Prostate gland (tissue), 2 donors: ENCODE data around the gene HOXB1. TPM values are rescaled to one million over a fixed set of nuclear protein-coding genes. Genes with fewer than 3 reads are reported as not detected.

Experiments
- DNase-seq: peaks from one replicate; pipeline ENCODE4 v3.0.0-alpha.2; 2019; ENCODE audit warnings: low spot score
- H3K27ac ChIP-seq, 2 donors: fragments of 200-600 bp; sonication (generic); 2 replicates each; pipeline ENCODE4 v1.5.1; 2017 to 2019
- H3K27me3 ChIP-seq: fragments of 200-600 bp; sonication (generic); replicated peaks from 2 replicates; pipeline ENCODE4 v1.5.1; 2019; ENCODE audit not compliant: insufficient read depth
- H3K36me3 ChIP-seq, 2 donors: fragments of 200-600 bp; sonication (generic); 1 replicate in 1 of 2; 2 replicates in 1 of 2; pipeline versions ENCODE4 v1.5.1 to v1.8.1; 2017 to 2019
- H3K4me1 ChIP-seq: fragments of 200-600 bp; sonication (generic); replicated peaks from 2 replicates; pipeline ENCODE4 v1.5.1; 2019
- H3K4me3 ChIP-seq, 2 donors: fragments of 200-600 bp; sonication (generic); 2 replicates each; pipeline ENCODE4 v1.5.1; 2017 to 2019
- H3K9me3 ChIP-seq: fragments of 200-600 bp; sonication (generic); 2 replicates; pipeline ENCODE4 v1.5.1; 2017
- CTCF ChIP-seq, 4 experiments: fragments of 200-600 bp in 2 of 4; fragments of 450-650 bp in 2 of 4; sonication (generic) in 2 of 4; IDR thresholded peaks; 1 replicate in 3 of 4; 2 replicates in 1 of 4; pipeline ENCODE4 v1.5.1; 2016 to 2019; ENCODE audit warnings: antibody characterized with exemption in 4 of 4, mild to moderate bottlenecking in 2 of 4, moderate library complexity in 2 of 4
- POLR2A ChIP-seq: fragments of 450-650 bp; IDR thresholded peaks from one replicate; pipeline ENCODE4 v1.6.1; 2016; ENCODE audit warnings: antibody characterized with exemption, mild to moderate bottlenecking
- POLR2AphosphoS5 ChIP-seq: sonication (generic); formaldehyde crosslinking; IDR thresholded peaks from one replicate; pipeline ENCODE4 v1.6.1; 2017; ENCODE audit warnings: antibody characterized with exemption
- WGBS: methylation state at CpG from one replicate; pipeline ENCODE4 v1.1.5; 2018; 5-methylcytosine and 5-hydroxymethylcytosine counted together
- intact Hi-C: fragments of 100-400 bp; cut with DNase I; formaldehyde crosslinking; loops from one replicate; pipeline ENCODE4 v1.14.2; 2022
- total RNA-seq, 2 donors: library from RNA; depleted of rRNA; stranded (reverse); fragments of >200 nt; gene quantifications; one replicate each; pipeline ENCODE4 v1.1.0, GENCODE V29; 2016

Gene HOXB1
- total RNA-seq, 2 donors from 2014 or later, result not detected

- Histone ChIP-seq H3K4me1 (no peaks in the 10 kb centered on the region), H3K4me3 (no peak overlapping the region), H3K36me3 (no peaks in the 10 kb centered on the region), H3K9me3 (no peaks in the 10 kb centered on the region), H3K27me3 (peaks cover 45% of the 10 kb centered on the region), H3K27ac (no peak overlapping the region)
- WGBS, result 30% methylated on average over 7 of the region's 7 CpGs
- intact Hi-C loops, result no loop called here
- TF ChIP-seq POLR2A (no peak), CTCF (IDR thresholded peaks at IDR 0.05) (no peak), POLR2AphosphoS5 (no peak)
- no peak for DNase-seq
Observed at GRCh38 chr17:48575066-48575582, 44.3 kb upstream of the HOXB1 start.

GRCh38 chr17:48574505-48575065, 43.8 kb upstream of the HOXB1 start:
- H3K27me3 ChIP-seq, result peaks cover 43% of the 10 kb centered on the region
- no peaks in the 10 kb centered on the region for H3K4me1 ChIP-seq
- WGBS, result 35% methylated on average over 8 of the region's 8 CpGs
- intact Hi-C loops, result no loop called here
- H3K27ac ChIP-seq, result no peak overlapping the region
- no peak for DNase-seq
- TF ChIP-seq POLR2AphosphoS5, result no peak
- TF ChIP-seq POLR2A, result no peak
- no peak for TF ChIP-seq CTCF (IDR thresholded peaks at IDR 0.05)
- no peaks in the 10 kb centered on the region for H3K9me3 ChIP-seq
- H3K4me3 ChIP-seq, result no peak overlapping the region
- no peaks in the 10 kb centered on the region for H3K36me3 ChIP-seq

- no peaks in the 10 kb centered on the region for H3K9me3 ChIP-seq
- WGBS, result 92% methylated on average over 1 of the region's 1 CpG
- H3K4me3 ChIP-seq, result no peak overlapping the region
- intact Hi-C loops, result no loop called here
- peaks cover 32% of the 10 kb centered on the region for H3K27me3 ChIP-seq
- DNase-seq, result no peak
- no peak for TF ChIP-seq POLR2A
- no peaks in the 10 kb centered on the region for H3K36me3 ChIP-seq
- H3K27ac ChIP-seq, result no peak overlapping the region
- H3K4me1 ChIP-seq, result no peaks in the 10 kb centered on the region
Observed at GRCh38 chr17:48571826-48572417, 41.1 kb upstream of the HOXB1 start.

- TF ChIP-seq POLR2AphosphoS5 (no peak), POLR2A (no peak), CTCF (IDR thresholded peaks at IDR 0.05) (no peak)
- H3K4me1 ChIP-seq, result no peaks in the 10 kb centered on the region
Observed at GRCh38 chr17:48571024-48571818, 40.4 kb upstream of the HOXB1 start.

GRCh38 chr17:48570325-48571023, 39.7 kb upstream of the HOXB1 start:
- no peak for DNase-seq
- intact Hi-C loops, result no loop called here
- H3K4me1 ChIP-seq, result no peaks in the 10 kb centered on the region
- H3K9me3 ChIP-seq, result no peaks in the 10 kb centered on the region
- no peak for TF ChIP-seq POLR2AphosphoS5
- TF ChIP-seq CTCF (IDR thresholded peaks at IDR 0.05), result no peak
- no peak for TF ChIP-seq POLR2A
- H3K27ac ChIP-seq, result no peak overlapping the region
- 38% methylated on average over 19 of the region's 19 CpGs for WGBS
- no peaks in the 10 kb centered on the region for H3K36me3 ChIP-seq
- H3K4me3 ChIP-seq, result no peak overlapping the region
- H3K27me3 ChIP-seq, result peaks cover 18% of the 10 kb centered on the region

More at GRCh38 chr17:48571024-48571818, 40.4 kb upstream of the HOXB1 start:
- no peak overlapping the region for H3K27ac ChIP-seq
- intact Hi-C loops, result no loop called here
- no peak for DNase-seq
- H3K9me3 ChIP-seq, result no peaks in the 10 kb centered on the region
- peaks cover 25% of the 10 kb centered on the region for H3K27me3 ChIP-seq
- 43% methylated on average over 26 of the region's 26 CpGs for WGBS
- H3K36me3 ChIP-seq, result no peaks in the 10 kb centered on the region
- no peak overlapping the region for H3K4me3 ChIP-seq
